PC-3 (cell line): Measurements from ENCODE around the gene FANCL. TPM values are rescaled to one million over a fixed set of nuclear protein-coding genes. Genes with fewer than 3 reads are reported as not detected.

Source experiments
- ATAC-seq: fragments of 200-7000 bp; cut with Tn5 transposase; 2 replicates; pipeline ENCODE4 v1.9.1; 2020; ENCODE audit warnings: mild to moderate bottlenecking, moderate library complexity
- BruUV-seq: library from RNA; stranded (reverse); fragments of 400-500 nt; replicated peaks from 2 replicates; lab custom pipeline; 2021; lab: Mats Ljungman, UMichigan
- CTCF ChIA-PET: fragments of 300-600 bp; sonication (Branson Sonifier 250); formaldehyde crosslinking; loops from one replicate; lab custom pipeline; 2022; ENCODE audit warnings: antibody characterized with exemption; lab: Charles Lee
- POLR2A ChIA-PET: fragments of 300-600 bp; sonication (Branson Sonifier 250); formaldehyde crosslinking; loops from one replicate; lab custom pipeline; 2022; ENCODE audit warnings: antibody characterized with exemption; ENCODE audit not compliant: unreplicated experiment; lab: Charles Lee
- DNase-seq: peaks from one replicate; pipeline ENCODE4 v3.0.0-alpha.2; 2015
- H2AFZ ChIP-seq: fragments of 300-600 bp; sonication (generic); 2 replicates; pipeline ENCODE4 v1.6.0; 2016; ENCODE audit warnings: antibody characterized with exemption, low read length
- H3F3A ChIP-seq: fragments of 300-600 bp; sonication (generic); one replicate; pipeline ENCODE4 v1.6.0; 2017; ENCODE audit warnings: antibody characterized with exemption, low read length, control low read depth, mild to moderate bottlenecking; ENCODE audit not compliant: unreplicated experiment
- H3K27ac ChIP-seq: fragments of 300-600 bp; sonication (generic); 2 replicates; pipeline ENCODE4 v1.5.1; 2016; ENCODE audit warnings: mild to moderate bottlenecking, low read length
- H3K27me3 ChIP-seq: fragments of 300-600 bp; sonication (generic); 2 replicates; pipeline ENCODE4 v1.6.1; 2016; ENCODE audit warnings: low read length, mixed read lengths
- H3K36me3 ChIP-seq: fragments of 300-600 bp; sonication (generic); 2 replicates; pipeline ENCODE4 v1.6.1; 2016; ENCODE audit warnings: low read depth, mixed run types, low read length, mixed read lengths
- H3K4me1 ChIP-seq: fragments of 300-600 bp; sonication (generic); 2 replicates; pipeline ENCODE4 v1.5.1; 2016; ENCODE audit warnings: low read length; ENCODE audit not compliant: insufficient read depth
- H3K4me2 ChIP-seq: fragments of 300-600 bp; sonication (generic); 2 replicates; pipeline ENCODE4 v1.6.0; 2016; ENCODE audit warnings: low read length
- H3K4me3 ChIP-seq: fragments of 300-600 bp; sonication (generic); 2 replicates; pipeline ENCODE4 v1.5.1; 2016; ENCODE audit warnings: mild to moderate bottlenecking, low read length, mixed read lengths
- H3K79me2 ChIP-seq: fragments of 300-600 bp; sonication (generic); 2 replicates; pipeline ENCODE4 v1.6.1; 2017; ENCODE audit warnings: low read length, mixed read lengths
- H3K9ac ChIP-seq: fragments of 300-600 bp; sonication (generic); 2 replicates; pipeline ENCODE4 v1.6.0; 2016; ENCODE audit warnings: mild to moderate bottlenecking, low read length
- H3K9me2 ChIP-seq: fragments of 300-600 bp; sonication (generic); replicated peaks from 2 replicates; pipeline ENCODE4 v1.6.1; 2016; ENCODE audit warnings: mixed run types, low read length, mixed read lengths
- H3K9me3 ChIP-seq: fragments of 300-600 bp; sonication (generic); 2 replicates; pipeline ENCODE4 v1.6.1; 2016; ENCODE audit warnings: low read length, mixed read lengths
- H4K20me1 ChIP-seq: fragments of 300-600 bp; sonication (generic); 2 replicates; pipeline ENCODE4 v1.6.1; 2016; ENCODE audit warnings: low read length, mixed read lengths
- CTCF ChIP-seq: fragments of 300-600 bp; sonication (generic); conservative IDR thresholded peaks from 2 replicates; pipeline ENCODE4 v1.5.1; 2017; ENCODE audit warnings: antibody characterized with exemption, low read depth, mild to moderate bottlenecking, low read length
- EZH2 ChIP-seq: fragments of 300-600 bp; sonication (generic); IDR thresholded peaks from one replicate; pipeline ENCODE4 v1.6.1; 2017; ENCODE audit warnings: antibody characterized with exemption, mild to moderate bottlenecking, low read length; ENCODE audit not compliant: unreplicated experiment
- EZH2phosphoT487 ChIP-seq: fragments of 300-600 bp; sonication (generic); IDR thresholded peaks from 2 replicates; pipeline ENCODE4 v1.6.1; 2018; ENCODE audit warnings: mild to moderate bottlenecking, antibody characterized with exemption, low read length, borderline replicate concordance
- intact Hi-C: fragments of 100-400 bp; cut with micrococcal nuclease; formaldehyde crosslinking; loops from 2 replicates; pipeline ENCODE4 v1.9.0; 2023
- total RNA-seq: library from RNA; depleted of rRNA; stranded (reverse); fragments of >200 nt; gene quantifications from 2 replicates; pipeline ENCODE4 v1.2.3, GENCODE V29; 2014

The FANCL gene
- total RNA-seq, 1 experiment from 2014 or later, result 18.0 TPM

GRCh38 chr2:58140508-58141072, 100.5 kb downstream of the FANCL start:
- Histone ChIP-seq H3K4me1 (peaks cover 5% of the 10 kb centered on the region; the same call in 1 of the 2 replicates), H3K79me2 (no peaks in the 10 kb centered on the region), H3K9me2 (no peaks in the 10 kb centered on the region), H3K36me3 (no peaks in the 10 kb centered on the region), H3K27me3 (no peaks in the 10 kb centered on the region), H3K9ac (no peak overlapping the region), H3K27ac (no peak overlapping the region), H2AFZ (no peak overlapping the region), H3F3A (no peaks in the 10 kb centered on the region), H3K4me2 (no peak overlapping the region), H3K4me3 (no peak overlapping the region), H4K20me1 (no peaks in the 10 kb centered on the region), H3K9me3 (no peaks in the 10 kb centered on the region)
- no TSS peak for BruUV-seq
- CTCF ChIA-PET, result no interaction called here
- ATAC-seq, result no peak
- DNase-seq, result no peak
- intact Hi-C loops, result no loop called here
- no peak for TF ChIP-seq EZH2phosphoT487
- TF ChIP-seq CTCF, result no peak
- no peak for TF ChIP-seq EZH2
- POLR2A ChIA-PET, result no interaction called here

GRCh38 chr2:58138396-58139030, 102.6 kb downstream of the FANCL start:
- no TSS peak for BruUV-seq
- CTCF ChIA-PET, result no interaction called here

More at GRCh38 chr2:58138396-58139030, 102.6 kb downstream of the FANCL start:
- no peaks in the 10 kb centered on the region for H3K36me3 ChIP-seq
- H3K4me1 ChIP-seq, result peaks cover 8% of the 10 kb centered on the region; the same call in 1 of the 2 replicates
- TF ChIP-seq EZH2 (no peak), EZH2phosphoT487 (no peak), CTCF (no peak)
- DNase-seq, result no peak
- no peak overlapping the region for H2AFZ ChIP-seq
- intact Hi-C loops, result loop anchor here (10.0 kb wide), 1 partner anchor 196 kb away; no protein-coding TSS in a partner anchor
- no peaks in the 10 kb centered on the region for H4K20me1 ChIP-seq
- H3K9ac ChIP-seq, result no peak overlapping the region
- H3F3A ChIP-seq, result no peaks in the 10 kb centered on the region
- H3K9me2 ChIP-seq, result no peaks in the 10 kb centered on the region
- POLR2A ChIA-PET, result no interaction called here
- H3K4me2 ChIP-seq, result no peak overlapping the region
- ATAC-seq, result no peak
- no peaks in the 10 kb centered on the region for H3K79me2 ChIP-seq
- H3K27me3 ChIP-seq, result no peaks in the 10 kb centered on the region
- no peak overlapping the region for H3K4me3 ChIP-seq
- no peaks in the 10 kb centered on the region for H3K9me3 ChIP-seq
- no peak overlapping the region for H3K27ac ChIP-seq
